Endodermal cell (in vitro differentiated cells): ENCODE data around the gene FAM217B. TPM values are rescaled to one million over a fixed set of nuclear protein-coding genes. Genes with fewer than 3 reads are reported as not detected.

Source experiments
- DNase-seq: peaks from one replicate; pipeline ENCODE4 v3.0.0-alpha.2; 2017
- H3K27ac ChIP-seq: 2 replicates; pipeline ENCODE4 v1.5.1; 2013; ENCODE audit warnings: mild to moderate bottlenecking, low read depth, low read length, moderate library complexity
- H3K27me3 ChIP-seq: 2 replicates; pipeline ENCODE4 v1.6.1; 2013; ENCODE audit warnings: mild to moderate bottlenecking, low read length, moderate library complexity; ENCODE audit not compliant: insufficient read depth, control insufficient read depth, poor library complexity, severe bottlenecking
- H3K36me3 ChIP-seq: 2 replicates; pipeline ENCODE4 v1.7.0; 2013; ENCODE audit warnings: mild to moderate bottlenecking, low read length, moderate library complexity; ENCODE audit not compliant: control insufficient read depth, insufficient read depth
- H3K4me1 ChIP-seq: one replicate; pipeline ENCODE4 v1.7.0; 2013; ENCODE audit warnings: low read length; ENCODE audit not compliant: control insufficient read depth, insufficient read depth
- H3K4me3 ChIP-seq: 2 replicates; pipeline ENCODE4 v1.5.1; 2013; ENCODE audit warnings: mild to moderate bottlenecking, low read length, moderate library complexity
- H3K9ac ChIP-seq: 2 replicates; pipeline ENCODE4 v1.6.1; 2013; ENCODE audit warnings: mild to moderate bottlenecking, low read length, moderate library complexity; ENCODE audit not compliant: poor library complexity, severe bottlenecking; ENCODE audit errors: extremely low read depth
- H3K9me3 ChIP-seq: 2 replicates; pipeline ENCODE4 v1.6.1; 2013; ENCODE audit warnings: mild to moderate bottlenecking, low read length, moderate library complexity; ENCODE audit not compliant: control insufficient read depth
- H3K27ac Mint-ChIP-seq: 2 replicates; pipeline ENCODE4 v1.8.0; 2020; ENCODE audit warnings: mixed read lengths
- H3K27me3 Mint-ChIP-seq: 2 replicates; pipeline ENCODE4 v1.8.0; 2021; ENCODE audit warnings: mild to moderate bottlenecking, mixed read lengths; ENCODE audit not compliant: insufficient read depth
- H3K36me3 Mint-ChIP-seq: 2 replicates; pipeline ENCODE4 v1.8.0; 2020; ENCODE audit warnings: low read depth, mixed read lengths
- H3K4me1 Mint-ChIP-seq: 2 replicates; pipeline ENCODE4 v1.8.0; 2020; ENCODE audit warnings: mixed read lengths
- H3K4me3 Mint-ChIP-seq: 2 replicates; pipeline ENCODE4 v1.8.0; 2020; ENCODE audit warnings: mild to moderate bottlenecking, moderate library complexity, mixed read lengths
- H3K9me3 Mint-ChIP-seq: 2 replicates; pipeline ENCODE4 v1.8.0; 2020; ENCODE audit warnings: mild to moderate bottlenecking, mixed read lengths
- WGBS, 2 experiments: methylation state at CpG; one replicate each; pipeline versions ENCODE4 v1.1.5 to v1.1.7; 2013; ENCODE audit warnings: missing lambda C conversion rate in 2 of 2, mixed read lengths in 1 of 2; ENCODE audit not compliant: insufficient coverage in 1 of 2, insufficient read length in 1 of 2; 5-methylcytosine and 5-hydroxymethylcytosine counted together
- total RNA-seq, 2 donors: library from RNA; stranded (reverse); fragmentation: NEBNext Ultra II Directional in 1 of 2; extraction: Animal tissue kit (Norgen Biotek cat#: 25700) in 1 of 2; gene quantifications; 2 replicates in 1 of 2; 3 replicates in 1 of 2; pipeline ENCODE4 v1.2.1, GENCODE V29; 2021
- TF ChIP-seq, protein P1 (sequence below): fragments of 200-600 bp; sonication (generic); conservative IDR thresholded peaks from 2 replicates; pipeline ENCODE4 v1.5.0; 2021; ENCODE audit warnings: antibody characterized with exemption, mild to moderate bottlenecking

The FAM217B gene
- total RNA-seq, 2 donors from 2014 or later: 24.4 to 25.1 TPM

DNA sequence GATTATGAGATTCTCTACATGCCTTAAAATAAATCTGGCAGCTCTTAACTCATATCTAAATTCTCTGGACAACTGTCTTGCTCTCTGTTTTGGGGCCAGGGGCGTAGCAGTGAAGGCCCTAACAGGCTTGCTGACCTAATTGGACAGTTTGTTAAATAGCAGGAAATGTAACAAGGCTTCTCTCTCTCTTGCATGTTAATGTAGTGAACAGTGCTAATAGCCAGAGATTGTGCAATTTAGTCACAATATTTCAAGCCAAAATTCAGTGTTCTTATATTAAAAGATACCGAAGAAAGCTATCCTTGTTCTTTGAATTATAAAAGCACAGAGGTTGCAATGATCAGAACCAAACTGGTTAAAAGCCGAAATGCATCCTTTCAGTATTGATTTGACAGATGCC is 3.0 kb upstream of the FAM217B start:
- peaks cover under 1% of the 10 kb centered on the region for H3K36me3 ChIP-seq
- Mint-ChIP-seq H3K27ac (no peak overlapping the region), H3K9me3 (peaks cover 11% of the 10 kb centered on the region), H3K27me3 (peaks cover 45% of the 10 kb centered on the region), H3K36me3 (peaks cover 8% of the 10 kb centered on the region), H3K4me1 (peaks cover 7% of the 10 kb centered on the region), H3K4me3 (no peak overlapping the region)
- no peak overlapping the region for H3K4me3 ChIP-seq
- no peaks in the 10 kb centered on the region for H3K4me1 ChIP-seq
- H3K9me3 ChIP-seq: no peaks in the 10 kb centered on the region
- TF ChIP-seq, protein P1, sequence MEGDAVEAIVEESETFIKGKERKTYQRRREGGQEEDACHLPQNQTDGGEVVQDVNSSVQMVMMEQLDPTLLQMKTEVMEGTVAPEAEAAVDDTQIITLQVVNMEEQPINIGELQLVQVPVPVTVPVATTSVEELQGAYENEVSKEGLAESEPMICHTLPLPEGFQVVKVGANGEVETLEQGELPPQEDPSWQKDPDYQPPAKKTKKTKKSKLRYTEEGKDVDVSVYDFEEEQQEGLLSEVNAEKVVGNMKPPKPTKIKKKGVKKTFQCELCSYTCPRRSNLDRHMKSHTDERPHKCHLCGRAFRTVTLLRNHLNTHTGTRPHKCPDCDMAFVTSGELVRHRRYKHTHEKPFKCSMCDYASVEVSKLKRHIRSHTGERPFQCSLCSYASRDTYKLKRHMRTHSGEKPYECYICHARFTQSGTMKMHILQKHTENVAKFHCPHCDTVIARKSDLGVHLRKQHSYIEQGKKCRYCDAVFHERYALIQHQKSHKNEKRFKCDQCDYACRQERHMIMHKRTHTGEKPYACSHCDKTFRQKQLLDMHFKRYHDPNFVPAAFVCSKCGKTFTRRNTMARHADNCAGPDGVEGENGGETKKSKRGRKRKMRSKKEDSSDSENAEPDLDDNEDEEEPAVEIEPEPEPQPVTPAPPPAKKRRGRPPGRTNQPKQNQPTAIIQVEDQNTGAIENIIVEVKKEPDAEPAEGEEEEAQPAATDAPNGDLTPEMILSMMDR: no peak
- 90 to 100% methylated on average over 1 to 3 of the region's 3 CpGs for WGBS, 2 experiments
- H3K9ac ChIP-seq: no peak overlapping the region
- no peak overlapping the region for H3K27ac ChIP-seq
- peaks cover 11% of the 10 kb centered on the region for H3K27me3 ChIP-seq
- no peak for DNase-seq

DNA sequence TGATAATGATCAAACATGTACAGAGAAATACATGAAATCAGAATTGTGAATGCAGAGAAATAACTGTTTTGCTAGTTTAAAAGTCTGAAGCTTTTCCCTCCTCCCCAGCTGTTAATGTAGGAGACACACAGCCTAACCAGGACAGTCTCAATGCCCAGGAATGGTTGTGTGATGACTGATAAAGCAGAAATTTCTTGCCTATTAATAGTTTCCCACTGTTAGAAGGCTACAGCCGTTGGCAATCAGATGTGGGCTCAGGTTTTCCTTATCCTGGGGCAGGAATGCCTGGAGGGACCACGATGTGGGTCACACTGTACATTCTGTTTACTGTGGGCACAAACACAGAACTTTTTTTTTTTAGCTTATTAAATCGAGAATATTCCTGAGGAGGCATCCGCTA is 2.0 kb upstream of the FAM217B start:
- no peak overlapping the region for H3K27ac ChIP-seq

DNA sequence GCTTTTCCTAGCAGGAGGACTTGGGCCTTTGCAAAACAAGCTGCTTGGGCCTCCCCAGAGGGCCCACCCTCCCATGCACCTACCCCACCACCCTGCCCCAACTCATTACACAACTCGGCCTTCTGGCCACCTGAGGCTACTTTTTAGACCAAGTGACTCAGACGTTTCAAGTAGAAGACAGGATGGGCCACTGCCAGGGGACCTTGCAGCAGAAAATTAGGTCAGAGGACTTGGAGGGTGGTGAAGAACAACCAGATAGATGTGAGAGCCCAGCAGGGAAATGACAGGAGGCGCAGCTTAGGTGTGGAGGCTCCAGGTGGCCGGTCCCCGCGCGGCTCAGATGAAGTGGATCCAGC is 1.5 kb upstream of the FAM217B start:
- no peaks in the 10 kb centered on the region for H3K4me1 ChIP-seq
- Mint-ChIP-seq H3K27ac (no peak overlapping the region), H3K27me3 (peaks cover 39% of the 10 kb centered on the region), H3K36me3 (peaks cover 12% of the 10 kb centered on the region), H3K9me3 (peaks cover 8% of the 10 kb centered on the region), H3K4me1 (peaks cover 7% of the 10 kb centered on the region), H3K4me3 (peak overlapping the region; percentile 81)
- peaks cover 11% of the 10 kb centered on the region for H3K27me3 ChIP-seq
- no peak overlapping the region for H3K27ac ChIP-seq
- no peak overlapping the region for H3K4me3 ChIP-seq
- WGBS, 2 experiments: 89 to 96% methylated on average over 6 to 7 of the region's 7 CpGs
- no peaks in the 10 kb centered on the region for H3K9me3 ChIP-seq
- no peak overlapping the region for H3K9ac ChIP-seq
- no peak for DNase-seq
- TF ChIP-seq, protein P1: no peak
- H3K36me3 ChIP-seq: peaks cover 16% of the 10 kb centered on the region

More for the DNA sequence above, 2.0 kb upstream of the FAM217B start:
- no peak overlapping the region for H3K9ac ChIP-seq
- peaks cover 7% of the 10 kb centered on the region for H3K4me1 Mint-ChIP-seq
- TF ChIP-seq, protein P1: no peak
- no peaks in the 10 kb centered on the region for H3K9me3 ChIP-seq
- H3K4me3 ChIP-seq: no peak overlapping the region
- H3K4me1 ChIP-seq: no peaks in the 10 kb centered on the region
- 92 to 93% methylated on average over 4 of the region's 4 CpGs for WGBS, 2 experiments
- peaks cover 39% of the 10 kb centered on the region for H3K27me3 Mint-ChIP-seq
- peak overlapping the region; percentile 81 for H3K4me3 Mint-ChIP-seq
- H3K36me3 ChIP-seq: peaks cover 11% of the 10 kb centered on the region
- peaks cover 11% of the 10 kb centered on the region for H3K36me3 Mint-ChIP-seq
- H3K9me3 Mint-ChIP-seq: peaks cover 8% of the 10 kb centered on the region
- peaks cover 11% of the 10 kb centered on the region for H3K27me3 ChIP-seq
- no peak overlapping the region for H3K27ac Mint-ChIP-seq
- DNase-seq: no peak
